IMR-90 (cell line): ENCODE data around the gene HOXB1. TPM values are rescaled to one million over a fixed set of nuclear protein-coding genes. Genes with fewer than 3 reads are reported as not detected.

Experiments used
- ATAC-seq: fragments of 200-7000 bp; cut with Tn5 transposase; 2 replicates; pipeline ENCODE4 v1.9.1; 2020; ENCODE audit warnings: low read depth, mild to moderate bottlenecking, moderate library complexity
- BruUV-seq: library from RNA; stranded (reverse); fragments of 400-500 nt; replicated peaks from 2 replicates; lab custom pipeline; 2021; lab: Mats Ljungman, UMichigan
- CTCF ChIA-PET: fragments of 300-600 bp; formaldehyde crosslinking; extraction: SDS; loops from one replicate; lab custom pipeline; 2021; ENCODE audit warnings: antibody characterized with exemption; lab: Yijun Ruan, JAX
- POLR2A ChIA-PET: fragments of 300-600 bp; sonication (Branson Sonifier 250); formaldehyde crosslinking; loops from one replicate; lab custom pipeline; 2022; ENCODE audit warnings: antibody characterized with exemption; ENCODE audit not compliant: unreplicated experiment; lab: Charles Lee
- DNase-seq: peaks from one replicate; pipeline ENCODE4 v3.0.0; 2013
- H2AFZ ChIP-seq: replicated peaks from 2 replicates; pipeline ENCODE3; 2013; ENCODE audit warnings: low read length, mild to moderate bottlenecking; ENCODE audit not compliant: poor library complexity
- H2AK5ac ChIP-seq: 2 replicates; pipeline ENCODE4 v1.6.1; 2013; ENCODE audit warnings: low read depth, low read length, inconsistent platforms
- H2AK9ac ChIP-seq: replicated peaks from 2 replicates; pipeline ENCODE3; 2013; ENCODE audit warnings: mild to moderate bottlenecking, low read depth, low read length, moderate library complexity; ENCODE audit not compliant: poor library complexity
- H2BK120ac ChIP-seq: 2 replicates; pipeline ENCODE4 v1.6.1; 2013; ENCODE audit warnings: low read depth, low read length, inconsistent platforms
- H2BK15ac ChIP-seq: 3 replicates; pipeline ENCODE4 v1.6.1; 2013; ENCODE audit warnings: low read depth, low read length, inconsistent platforms
- H2BK20ac ChIP-seq: 2 replicates; pipeline ENCODE4 v1.6.1; 2013; ENCODE audit warnings: low read depth, mild to moderate bottlenecking, inconsistent platforms, low read length, moderate library complexity
- H2BK5ac ChIP-seq: 2 replicates; pipeline ENCODE4 v1.6.1; 2013; ENCODE audit warnings: mild to moderate bottlenecking, low read depth, low read length, inconsistent platforms; ENCODE audit not compliant: poor library complexity, severe bottlenecking
- H3K14ac ChIP-seq: replicated peaks from 2 replicates; pipeline ENCODE4 v1.6.1; 2013; ENCODE audit warnings: low read depth, low read length, inconsistent platforms
- H3K18ac ChIP-seq: 2 replicates; pipeline ENCODE4 v1.6.1; 2013; ENCODE audit warnings: low read depth, low read length, control low read depth
- H3K23ac ChIP-seq: 2 replicates; pipeline ENCODE4 v1.6.1; 2013; ENCODE audit warnings: low read depth, low read length, inconsistent platforms
- H3K27ac ChIP-seq: 2 replicates; pipeline ENCODE4 v1.5.1; 2013; ENCODE audit warnings: mild to moderate bottlenecking, control low read depth, low read length; ENCODE audit not compliant: insufficient read depth
- H3K27me3 ChIP-seq: 2 replicates; pipeline ENCODE4 v1.6.1; 2013; ENCODE audit warnings: low read length; ENCODE audit not compliant: control insufficient read depth, insufficient read depth
- H3K36me3 ChIP-seq: 2 replicates; pipeline ENCODE4 v1.6.1; 2013; ENCODE audit warnings: low read length, mixed read lengths; ENCODE audit not compliant: control insufficient read depth, insufficient read depth
- H3K4ac ChIP-seq: 2 replicates; pipeline ENCODE4 v1.6.1; 2013; ENCODE audit warnings: low read depth, low read length, inconsistent platforms
- H3K4me1 ChIP-seq: 2 replicates; pipeline ENCODE4 v1.6.1; 2013; ENCODE audit warnings: low read length, mixed read lengths; ENCODE audit not compliant: control insufficient read depth, insufficient read depth
- H3K4me2 ChIP-seq: 2 replicates; pipeline ENCODE4 v1.6.1; 2013; ENCODE audit warnings: low read depth, mild to moderate bottlenecking, control low read depth, low read length, moderate library complexity
- H3K4me3 ChIP-seq: 2 replicates; pipeline ENCODE4 v1.5.1; 2013; ENCODE audit warnings: low read depth, mild to moderate bottlenecking, control low read depth, low read length, moderate library complexity; ENCODE audit not compliant: insufficient read depth
- H3K56ac ChIP-seq: 2 replicates; pipeline ENCODE4 v1.6.1; 2013; ENCODE audit warnings: low read length, inconsistent platforms; ENCODE audit not compliant: insufficient read depth; ENCODE audit errors: extremely low read depth
- H3K79me1 ChIP-seq, 2 experiments: 2 replicates each; pipeline ENCODE4 v1.6.1; 2013; ENCODE audit warnings: low read length in 2 of 2, inconsistent platforms in 1 of 2, low read depth in 1 of 2
- H3K9ac ChIP-seq: 2 replicates; pipeline ENCODE4 v1.6.1; 2013; ENCODE audit warnings: low read depth, low read length, control low read depth
- H3K9me1 ChIP-seq: 2 replicates; pipeline ENCODE4 v1.6.1; 2013; ENCODE audit warnings: low read length, inconsistent platforms; ENCODE audit not compliant: insufficient read depth
- H3K9me3 ChIP-seq: 2 replicates; pipeline ENCODE4 v1.6.1; 2013; ENCODE audit warnings: low read length; ENCODE audit not compliant: control insufficient read depth, insufficient read depth
- H4K20me1 ChIP-seq: 2 replicates; pipeline ENCODE4 v1.6.1; 2013; ENCODE audit warnings: low read length, inconsistent platforms; ENCODE audit not compliant: insufficient read depth
- H4K5ac ChIP-seq: 2 replicates; pipeline ENCODE4 v1.6.1; 2013; ENCODE audit warnings: mild to moderate bottlenecking, low read depth, low read length, control low read depth
- H4K8ac ChIP-seq, 2 experiments: 2 replicates each; pipeline ENCODE4 v1.6.1; 2013; ENCODE audit warnings: low read depth in 2 of 2, low read length in 2 of 2, control low read depth in 1 of 2, inconsistent platforms in 1 of 2
- H4K91ac ChIP-seq: 2 replicates; pipeline ENCODE4 v1.6.1; 2013; ENCODE audit warnings: low read depth, low read length, inconsistent platforms; ENCODE audit not compliant: insufficient read depth
- BHLHE40 ChIP-seq: fragments of 150-350 bp; IDR thresholded peaks from 2 replicates; pipeline ENCODE4 v1.6.1; 2016; ENCODE audit warnings: mild to moderate bottlenecking, low read depth, low read length
- CHD1 ChIP-seq: IDR thresholded peaks from 2 replicates; pipeline ENCODE4 v1.6.1; 2012; ENCODE audit warnings: low read depth, low read length, improper control_type of control experiment
- FOS ChIP-seq: fragments of 150-350 bp; IDR thresholded peaks from 2 replicates; pipeline ENCODE4 v1.6.1; 2016; ENCODE audit warnings: low read depth, low read length
- MAZ ChIP-seq: IDR thresholded peaks from 2 replicates; pipeline ENCODE4 v1.6.1; 2012; ENCODE audit warnings: low read depth, mild to moderate bottlenecking, low read length, improper control_type of control experiment, moderate library complexity, borderline replicate concordance
- WGBS, 2 experiments: methylation state at CpG; one replicate each; pipeline versions ENCODE4 v1.1.5 to v1.1.7; 2013; ENCODE audit warnings: missing lambda C conversion rate in 2 of 2; ENCODE audit not compliant: insufficient read length in 1 of 2; ENCODE audit errors: extremely low coverage in 2 of 2; 5-methylcytosine and 5-hydroxymethylcytosine counted together
- dilution Hi-C: fragments of 300-500 bp; cut with HindIII; formaldehyde crosslinking; loops from one replicate; pipeline ENCODE4 v1.14.3; 2018; ENCODE audit warnings: low sequenced_read_pairs; ENCODE audit not compliant: unreplicated experiment
- in situ Hi-C: fragments of 300-500 bp; cut with MboI; formaldehyde crosslinking; loops from 3 replicates; pipeline ENCODE4 v1.14.3; 2019; ENCODE audit warnings: low sequenced_read_pairs, inconsistent platforms, mixed read lengths
- intact Hi-C: fragments of 100-400 bp; cut with micrococcal nuclease; formaldehyde crosslinking; loops from 2 replicates; pipeline ENCODE4 v1.10.0; 2022
- polyA plus RNA-seq, 3 experiments: library from polyadenylated mRNA; depleted of rRNA; stranded (reverse); fragments of >200 nt; gene quantifications; 2 replicates each; pipeline ENCODE4 v1.2.3, GENCODE V29; 2012; ENCODE audit warnings: low replicate concordance in 1 of 3
- total RNA-seq: library from RNA; depleted of rRNA; stranded (reverse); fragments of >200 nt; gene quantifications from 2 replicates; pipeline ENCODE4 v1.2.3, GENCODE V29; 2012

Gene HOXB1
- total and polyA plus RNA-seq, 2 of the 4 experiments (the other 2 are of a cell fraction): not detected

GRCh38 chr17:48499735-48500434, 30.9 kb downstream of the HOXB1 start (continued):
- no peak for TF ChIP-seq FOS

GRCh38 chr17:48499248-48499647, 31.6 kb downstream of the HOXB1 start:
- no peak for TF ChIP-seq BHLHE40
- no peak for TF ChIP-seq CHD1
- peak; percentile 76 for TF ChIP-seq FOS
- no peak for TF ChIP-seq MAZ

More at GRCh38 chr17:48499248-48499647, 31.6 kb downstream of the HOXB1 start:
- Histone ChIP-seq H3K18ac (no peak overlapping the region), H4K20me1 (no peaks in the 10 kb centered on the region; the same call in 1 of the 2 replicates), H3K9me3 (no peaks in the 10 kb centered on the region), H4K91ac (no peak overlapping the region), H3K9ac (no peak overlapping the region), H3K27me3 (no peaks in the 10 kb centered on the region), H3K4me2 (no peak overlapping the region), H3K36me3 (no peaks in the 10 kb centered on the region), H2AK5ac (peak overlapping the region; percentile 71), H2AK9ac (no peak overlapping the region), H3K79me1 (peaks cover 0 to 24% of the 10 kb centered on the region in 2 experiments; a peak in 2 of 4 replicates), H2BK20ac (no peak overlapping the region), H3K4me1 (peaks cover 32% of the 10 kb centered on the region), H2BK5ac (no peak overlapping the region), H3K27ac (no peak overlapping the region; the same call in 1 of the 2 replicates), H3K23ac (no peak overlapping the region), H2AFZ (no peak overlapping the region), H4K8ac (no peak overlapping the region), H3K4ac (peak overlapping the region; percentile 33; the same call in 1 of the 2 replicates), H4K5ac (no peak overlapping the region), H3K14ac (no peak overlapping the region), H3K56ac (no peak overlapping the region), H2BK120ac (no peak overlapping the region), H3K4me3 (no peak overlapping the region), H3K9me1 (peaks cover 26% of the 10 kb centered on the region), H2BK15ac (no peak overlapping the region)
- ChIA-PET POLR2A (no interaction called here), CTCF (no interaction called here)
- in situ Hi-C loops: no loop called here
- WGBS, 2 experiments: no CpG with 5 or more reads among the region's 3 CpGs
- no peak for ATAC-seq
- dilution Hi-C loops: no loop called here
- peak; percentile 72 for DNase-seq
- BruUV-seq: no TSS peak
- intact Hi-C loops: no loop called here
